Panc1 (cell line): Measurements from ENCODE around the gene TPP1.

Experiments
- POLR2AphosphoS5 ChIP-seq: IDR thresholded peaks from 2 replicates; pipeline ENCODE4 v1.6.1; 2012; ENCODE audit warnings: mild to moderate bottlenecking, low read depth, low read length, moderate library complexity
- TF ChIP-seq, protein P1 (sequence below): fragments of 450-650 bp; IDR thresholded peaks from 2 replicates; pipeline ENCODE4 v1.5.1; 2017; ENCODE audit warnings: mild to moderate bottlenecking

DNA sequence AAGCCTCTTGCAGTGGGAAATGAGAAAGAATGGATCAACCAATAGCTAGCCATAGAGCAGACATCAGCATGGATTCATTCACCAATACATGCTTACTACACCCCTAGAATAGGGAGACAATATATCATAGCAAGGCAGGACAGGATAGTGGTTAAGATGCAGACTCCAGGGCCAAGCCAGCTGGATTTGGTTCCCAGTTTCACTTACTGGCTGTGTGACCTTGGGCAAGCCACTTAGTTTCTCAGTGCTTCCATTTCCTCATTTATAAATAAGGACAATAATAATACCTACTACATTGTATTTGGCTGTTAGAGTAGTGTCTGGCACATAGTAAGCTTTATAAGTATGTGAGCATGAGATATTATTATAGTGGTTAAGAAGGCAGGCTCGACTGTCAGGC lies 29.3 kb upstream of the TPP1 start:
- TF ChIP-seq, protein P1, sequence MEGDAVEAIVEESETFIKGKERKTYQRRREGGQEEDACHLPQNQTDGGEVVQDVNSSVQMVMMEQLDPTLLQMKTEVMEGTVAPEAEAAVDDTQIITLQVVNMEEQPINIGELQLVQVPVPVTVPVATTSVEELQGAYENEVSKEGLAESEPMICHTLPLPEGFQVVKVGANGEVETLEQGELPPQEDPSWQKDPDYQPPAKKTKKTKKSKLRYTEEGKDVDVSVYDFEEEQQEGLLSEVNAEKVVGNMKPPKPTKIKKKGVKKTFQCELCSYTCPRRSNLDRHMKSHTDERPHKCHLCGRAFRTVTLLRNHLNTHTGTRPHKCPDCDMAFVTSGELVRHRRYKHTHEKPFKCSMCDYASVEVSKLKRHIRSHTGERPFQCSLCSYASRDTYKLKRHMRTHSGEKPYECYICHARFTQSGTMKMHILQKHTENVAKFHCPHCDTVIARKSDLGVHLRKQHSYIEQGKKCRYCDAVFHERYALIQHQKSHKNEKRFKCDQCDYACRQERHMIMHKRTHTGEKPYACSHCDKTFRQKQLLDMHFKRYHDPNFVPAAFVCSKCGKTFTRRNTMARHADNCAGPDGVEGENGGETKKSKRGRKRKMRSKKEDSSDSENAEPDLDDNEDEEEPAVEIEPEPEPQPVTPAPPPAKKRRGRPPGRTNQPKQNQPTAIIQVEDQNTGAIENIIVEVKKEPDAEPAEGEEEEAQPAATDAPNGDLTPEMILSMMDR = no peak
- no peak for TF ChIP-seq POLR2AphosphoS5
